NCI-H2107 treated with DMSO at 0.1 percent for 48 hours (cell line): ENCODE measurements around the gene SPIN1.
A peak's percentile ranks its signal among the peaks of the same experiment; 100 is the strongest.
"Not testable (repeated sequence)": the region's sequence is repeated elsewhere in the genome, so short reads cannot be mapped to it uniquely, and the experiment has no call there.

ENCODE experiments used
- DNase-seq: peaks from one replicate; lab custom pipeline; 2025; ENCODE audit not compliant: unreplicated experiment; lab: John Stamatoyannopoulos, UW

Gene SPIN1

GRCh38 chr9:88388203-88388885, at the start of gene SPIN1:
Gene SPIN1 (plus strand): TSS chr9:88388444. CDS start chr9:88426540, 38,096 bp downstream.
- DNase-seq: peak; percentile 29

DNA sequence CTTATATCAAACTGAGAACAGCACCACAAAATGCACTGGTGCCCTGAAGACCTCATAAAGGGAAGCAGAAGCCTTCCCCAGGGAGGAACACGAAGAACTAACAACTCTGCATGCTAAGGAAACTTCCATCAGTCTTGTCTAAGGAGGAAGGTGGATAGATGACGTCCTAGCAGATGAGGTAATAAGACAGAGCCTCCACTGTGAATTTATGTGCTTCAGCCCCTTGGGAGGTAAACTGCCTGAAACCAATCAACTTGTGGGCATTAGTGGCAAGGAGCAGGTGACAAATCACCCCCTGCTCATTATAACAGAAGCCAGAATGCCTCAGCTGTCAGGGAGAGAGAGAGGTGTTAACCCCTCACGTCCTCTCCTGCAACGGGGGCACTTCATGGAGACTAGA, 48.9 kb upstream of the SPIN1 start:
- no peak for DNase-seq

GRCh38 chr9:88342246-88342645, 46.0 kb upstream of the SPIN1 start:
- DNase-seq: no peak

DNA sequence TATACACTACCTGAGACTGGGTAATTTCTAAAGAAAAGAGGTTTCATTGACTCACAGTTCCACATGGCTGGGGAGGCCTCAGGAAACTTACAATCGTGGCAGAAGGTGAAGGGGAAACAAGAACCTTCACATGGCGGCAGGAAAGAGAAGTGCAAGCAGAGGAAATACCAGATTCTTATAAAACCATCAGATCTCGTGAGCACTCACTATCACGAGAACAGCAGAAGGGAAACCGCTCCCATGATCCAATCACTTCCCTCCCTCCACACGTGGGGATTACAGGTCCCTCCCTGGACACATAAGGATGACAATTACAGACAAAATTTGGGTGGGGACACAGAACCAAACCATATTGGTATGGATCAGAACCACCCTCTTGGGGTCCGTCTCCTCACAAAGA, 44.2 kb upstream of the SPIN1 start:
- DNase-seq: no peak

DNA sequence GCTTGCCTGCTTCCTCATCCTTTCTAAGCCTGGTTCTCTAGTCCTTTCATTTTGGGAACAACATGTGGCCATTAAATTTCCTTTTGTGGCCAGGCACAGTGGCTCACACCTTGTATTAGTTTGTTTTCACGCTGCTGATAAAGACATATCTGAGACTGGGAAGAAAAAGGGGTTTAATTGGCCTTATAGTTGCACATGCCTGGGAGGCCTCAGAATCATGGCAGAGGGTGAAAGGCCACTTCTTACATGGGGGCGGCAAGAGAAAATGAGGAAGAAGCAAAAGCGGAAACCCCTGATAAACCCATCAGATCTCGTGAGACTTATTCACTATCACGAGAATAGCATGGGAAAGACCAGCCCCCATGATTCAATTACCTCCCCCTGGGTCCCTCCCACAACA, 37.9 kb upstream of the SPIN1 start:
- DNase-seq: not testable (repeated sequence)

GRCh38 chr9:88355166-88355565, 33.1 kb upstream of the SPIN1 start:
- DNase-seq: no peak

GRCh38 chr9:88357250-88357649, 31.0 kb upstream of the SPIN1 start:
- DNase-seq: not testable (repeated sequence)

DNA sequence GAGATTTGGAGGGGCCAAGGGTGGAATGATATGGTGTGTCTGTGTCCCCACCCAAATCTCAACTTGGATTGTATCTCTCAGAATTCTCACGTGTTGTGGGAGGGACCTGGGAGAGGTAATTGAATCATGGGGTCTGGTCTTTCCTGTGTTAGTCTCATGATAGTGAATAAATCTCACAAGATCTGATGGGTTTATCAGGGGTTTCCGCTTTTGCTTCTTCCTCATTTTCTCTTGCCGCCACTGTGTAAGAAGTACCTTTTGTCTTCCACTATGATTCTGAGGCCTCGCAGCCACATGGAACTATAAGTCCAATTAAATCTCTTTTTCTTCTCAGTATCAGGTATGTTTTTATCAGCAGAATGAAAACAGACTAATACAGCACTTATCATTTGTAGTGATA, 29.5 kb upstream of the SPIN1 start:
- DNase-seq: no peak

GRCh38 chr9:88359974-88360373, 28.3 kb upstream of the SPIN1 start:
- DNase-seq: no peak

DNA sequence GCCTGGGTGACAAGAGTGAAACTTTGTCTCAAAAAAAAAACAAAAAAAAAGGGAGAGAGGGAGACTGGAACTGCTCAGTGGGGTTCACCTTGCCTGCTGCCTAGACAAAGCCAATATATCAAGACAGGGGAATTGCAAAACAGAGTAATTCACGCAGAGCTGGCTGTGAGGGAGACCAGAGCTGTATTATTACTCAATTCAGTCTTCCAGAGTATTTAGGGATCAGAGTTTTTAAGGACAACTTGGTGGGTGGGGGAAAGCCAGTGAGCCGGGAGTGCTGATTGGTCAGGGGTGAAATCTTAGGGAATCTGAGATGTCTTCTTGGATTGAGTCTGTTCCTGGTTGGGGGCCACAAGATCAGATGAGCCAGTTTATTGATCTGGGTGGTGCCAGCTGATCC, 25.6 kb upstream of the SPIN1 start:
- DNase-seq: no peak

GRCh38 chr9:88363661-88364060, 24.6 kb upstream of the SPIN1 start:
- no peak for DNase-seq

- DNase-seq: no peak
Measured at GRCh38 chr9:88364706-88365105, 23.5 kb upstream of the SPIN1 start.

- DNase-seq: no peak
Measured at GRCh38 chr9:88370346-88370745, 17.9 kb upstream of the SPIN1 start.

DNA sequence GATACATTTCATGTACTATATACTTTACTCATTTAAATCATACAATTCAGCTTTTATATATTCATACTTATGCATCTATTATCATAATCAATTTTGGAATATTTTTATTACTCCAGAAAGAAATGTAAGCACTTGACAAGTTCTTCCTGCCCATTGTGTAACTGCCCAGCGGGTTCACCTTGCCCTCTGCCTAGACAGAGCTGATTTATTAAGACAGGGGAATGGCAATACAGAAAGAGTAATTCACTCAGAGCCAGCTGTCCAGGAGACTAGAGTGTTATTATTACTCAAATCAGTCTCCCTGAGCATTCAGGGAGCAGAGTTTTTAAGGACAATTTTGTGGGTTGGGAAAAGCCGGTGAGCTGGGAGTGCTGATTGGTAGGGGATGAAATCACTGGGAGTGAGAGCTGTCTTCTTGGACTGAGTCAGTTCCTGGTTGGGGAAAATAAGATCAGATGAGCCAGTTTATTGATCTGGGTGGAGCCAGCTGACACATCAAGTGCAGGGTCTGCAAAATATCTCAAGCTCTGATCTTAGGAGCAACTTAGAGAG, 16.1 kb upstream of the SPIN1 start:
- DNase-seq: no peak

GRCh38 chr9:88373045-88373444, 15.2 kb upstream of the SPIN1 start:
- no peak for DNase-seq

GRCh38 chr9:88378317-88378716, 9.9 kb upstream of the SPIN1 start:
- no peak for DNase-seq

DNA sequence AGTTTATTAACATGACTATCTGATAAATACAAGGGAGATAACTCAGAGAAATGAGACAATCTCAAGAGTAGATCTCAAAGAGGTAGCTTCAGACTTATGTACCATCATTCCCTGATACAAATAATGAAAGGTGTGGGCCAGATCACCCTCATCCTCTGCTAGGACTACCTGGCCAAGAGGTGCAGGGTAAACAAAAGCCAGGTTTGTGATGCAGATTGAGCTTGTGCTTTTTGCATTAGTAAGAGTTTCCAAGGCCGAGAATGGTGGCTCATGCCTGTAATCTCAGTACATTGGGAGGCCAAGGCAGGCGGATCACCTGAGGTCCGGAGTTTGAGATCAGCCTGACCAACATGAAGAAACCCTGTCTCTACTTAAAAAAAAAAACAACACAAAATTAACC, 8.9 kb upstream of the SPIN1 start:
- DNase-seq: no peak

- no peak for DNase-seq
Measured at GRCh38 chr9:88380118-88380517, 8.1 kb upstream of the SPIN1 start.

DNA sequence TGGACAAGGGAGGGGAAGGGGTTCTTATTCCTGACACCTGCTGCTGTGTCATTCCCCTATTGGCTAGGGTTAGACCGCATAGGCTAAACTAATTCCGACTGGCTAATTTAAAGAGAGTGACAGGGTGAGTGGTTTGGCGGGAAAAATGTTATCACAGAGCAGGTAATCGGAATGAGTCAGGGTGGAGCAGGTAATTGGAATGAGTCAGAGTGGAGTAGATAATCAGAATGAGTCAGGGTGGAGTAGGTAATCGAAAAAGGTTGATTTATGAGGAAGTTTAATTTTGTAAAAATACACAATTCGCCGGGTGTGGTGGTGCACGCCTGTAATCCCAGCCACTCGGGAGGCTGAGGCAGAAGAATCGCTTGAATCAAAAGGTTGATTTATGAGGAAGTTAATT, 6.9 kb upstream of the SPIN1 start:
- not testable (repeated sequence) for DNase-seq

- DNase-seq: no peak
Measured at GRCh38 chr9:88383176-88383575, 5.1 kb upstream of the SPIN1 start.

DNA sequence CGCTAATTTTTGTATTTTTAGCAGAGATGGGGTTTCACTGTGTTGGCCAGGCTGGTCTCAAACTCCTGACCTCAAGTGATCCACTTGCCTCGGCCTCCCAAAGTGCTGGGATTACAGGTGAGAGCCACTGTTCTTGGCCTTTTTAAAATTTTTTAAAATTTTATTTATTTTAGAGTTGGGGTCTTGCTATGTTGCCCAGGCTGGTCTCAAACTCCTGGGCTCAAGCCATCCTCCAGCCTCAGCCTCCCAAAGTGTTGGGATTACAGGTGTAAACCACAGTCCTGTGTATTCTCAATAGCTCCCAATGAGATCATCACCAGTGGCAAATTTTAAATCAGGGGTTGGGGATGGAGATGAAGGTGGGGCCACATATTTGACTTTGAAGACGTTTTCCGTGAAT, 2.1 kb upstream of the SPIN1 start:
- not testable (repeated sequence) for DNase-seq

DNA sequence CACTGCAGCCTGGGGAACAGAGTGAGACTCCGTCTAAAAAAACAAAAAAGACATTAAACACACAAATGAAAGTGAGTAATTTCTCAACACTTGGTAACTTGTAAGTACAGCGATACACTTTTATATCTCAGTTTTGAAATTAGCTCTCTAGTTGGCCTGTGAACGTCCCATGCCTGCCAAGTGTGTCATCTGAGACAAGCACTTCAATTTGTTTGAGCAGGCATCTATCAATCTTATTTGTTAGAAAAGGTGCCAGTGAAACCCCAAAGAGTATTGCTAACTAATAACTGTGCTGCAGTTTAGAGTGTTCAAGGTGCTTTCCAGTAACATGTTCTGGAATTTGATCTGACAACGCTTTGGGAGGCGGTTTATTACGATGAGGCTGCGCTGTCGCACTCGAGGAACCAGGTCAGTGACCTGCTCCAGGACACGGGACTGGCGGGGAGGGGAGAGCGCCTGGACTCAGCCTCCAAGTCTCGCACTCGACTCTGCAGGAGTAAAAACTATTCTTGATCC, 1.1 kb upstream of the SPIN1 start:
- peak; percentile 69 for DNase-seq
